NCI-H2171 treated with DMSO at 0.1 percent for 48 hours (cell line): Measurements from ENCODE around the gene CCDC190.
"Not testable (repeated sequence)": the region's sequence is repeated elsewhere in the genome, so short reads cannot be mapped to it uniquely, and the experiment has no call there.

Experiments used
- DNase-seq: peaks from one replicate; lab custom pipeline; 2025; lab: John Stamatoyannopoulos, UW

The CCDC190 gene

DNA sequence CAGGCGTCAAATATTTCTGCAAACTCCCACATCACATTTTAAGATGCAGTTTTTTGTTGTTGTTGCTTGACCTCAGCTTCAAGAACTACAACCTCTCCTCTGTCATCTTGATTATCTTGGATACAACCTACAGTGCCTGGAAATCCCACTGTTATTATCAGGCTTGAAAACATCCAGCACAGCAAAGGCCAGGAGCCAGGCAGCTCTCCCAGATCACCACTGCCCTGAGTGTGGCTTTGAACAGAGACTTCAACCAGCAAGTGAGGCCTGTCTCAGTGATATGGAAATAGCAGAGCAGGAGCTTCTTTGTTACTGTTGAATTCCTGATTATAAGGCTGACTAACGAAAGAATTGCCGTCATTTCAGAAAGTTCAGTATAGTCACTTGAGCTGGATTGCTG lies 28.5 kb downstream of the CCDC190 start:
- DNase-seq = no peak

DNA sequence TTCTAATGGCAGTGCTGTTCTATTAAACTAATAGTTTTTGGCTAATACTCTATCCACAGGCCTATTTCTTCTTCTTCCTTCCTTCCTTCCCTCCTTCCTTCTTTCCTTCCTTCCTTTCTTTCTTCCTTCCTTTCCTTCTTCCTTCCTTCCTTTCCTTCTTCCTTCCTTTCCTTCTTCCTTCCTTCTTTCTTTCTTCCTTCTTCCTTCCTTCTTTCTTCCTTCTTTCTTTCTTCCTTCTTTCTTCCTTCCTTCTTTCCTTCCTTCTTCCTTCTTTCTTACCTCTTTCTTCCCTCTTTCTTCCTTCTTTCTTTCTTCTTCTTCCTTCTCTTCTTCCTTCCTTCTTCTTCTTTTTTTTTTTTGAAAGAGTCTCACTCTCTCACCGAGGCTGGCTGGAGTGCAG lies 31.7 kb downstream of the CCDC190 start:
- DNase-seq = no peak

DNA sequence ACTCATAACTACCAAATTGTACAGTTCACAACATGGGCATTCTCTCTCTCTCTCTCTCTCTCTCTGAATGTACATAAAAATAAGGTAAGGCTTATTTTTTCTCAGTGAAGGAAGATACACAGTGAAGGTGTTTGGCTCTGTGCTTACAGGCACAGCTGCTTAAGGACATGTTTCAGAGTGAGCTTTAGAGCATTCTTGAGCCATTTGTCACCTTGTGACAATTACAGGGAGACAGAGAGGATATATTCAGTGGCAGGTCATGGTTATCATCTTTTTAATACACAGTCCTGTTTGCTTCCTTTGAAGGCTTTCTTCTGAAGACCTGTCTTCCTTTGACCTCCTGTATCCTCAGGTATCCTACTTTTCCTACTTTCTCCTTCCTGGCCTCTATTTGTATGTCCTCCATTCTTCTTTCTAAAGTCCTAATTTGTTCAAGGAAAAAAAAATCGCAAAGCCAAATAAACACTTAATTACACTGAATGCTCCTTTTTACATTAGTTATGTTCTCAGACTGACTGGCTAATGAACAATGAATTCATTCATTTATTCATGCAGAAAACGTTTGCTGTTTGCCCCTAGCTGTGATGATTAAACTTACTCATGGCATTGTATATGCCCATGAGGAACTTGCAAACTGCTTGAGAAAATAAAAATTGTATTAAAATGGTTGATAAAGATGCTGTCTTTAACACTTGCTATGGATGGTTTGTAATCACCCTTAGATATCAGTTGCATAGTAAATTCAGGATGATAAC lies 37.0 kb downstream of the CCDC190 start:
- no peak for DNase-seq

DNA sequence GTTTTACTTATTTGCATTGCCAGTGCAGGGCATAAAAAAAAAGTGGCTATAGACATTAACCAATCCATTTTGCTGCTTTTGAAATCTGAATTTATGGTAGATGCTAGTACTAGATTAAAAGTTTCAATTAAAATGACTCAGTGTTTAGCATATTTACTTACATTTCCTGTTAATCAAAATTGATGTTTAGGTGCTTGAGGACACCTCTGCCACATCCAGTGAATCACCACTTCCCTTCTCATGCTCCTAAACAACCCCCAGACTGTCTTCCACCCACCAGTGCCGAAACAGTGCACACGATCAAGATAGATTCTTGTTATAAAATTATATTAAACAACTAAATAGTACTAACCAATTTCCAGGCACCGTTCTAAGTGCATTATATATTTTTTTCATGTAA lies 37.7 kb downstream of the CCDC190 start:
- DNase-seq = no peak

DNA sequence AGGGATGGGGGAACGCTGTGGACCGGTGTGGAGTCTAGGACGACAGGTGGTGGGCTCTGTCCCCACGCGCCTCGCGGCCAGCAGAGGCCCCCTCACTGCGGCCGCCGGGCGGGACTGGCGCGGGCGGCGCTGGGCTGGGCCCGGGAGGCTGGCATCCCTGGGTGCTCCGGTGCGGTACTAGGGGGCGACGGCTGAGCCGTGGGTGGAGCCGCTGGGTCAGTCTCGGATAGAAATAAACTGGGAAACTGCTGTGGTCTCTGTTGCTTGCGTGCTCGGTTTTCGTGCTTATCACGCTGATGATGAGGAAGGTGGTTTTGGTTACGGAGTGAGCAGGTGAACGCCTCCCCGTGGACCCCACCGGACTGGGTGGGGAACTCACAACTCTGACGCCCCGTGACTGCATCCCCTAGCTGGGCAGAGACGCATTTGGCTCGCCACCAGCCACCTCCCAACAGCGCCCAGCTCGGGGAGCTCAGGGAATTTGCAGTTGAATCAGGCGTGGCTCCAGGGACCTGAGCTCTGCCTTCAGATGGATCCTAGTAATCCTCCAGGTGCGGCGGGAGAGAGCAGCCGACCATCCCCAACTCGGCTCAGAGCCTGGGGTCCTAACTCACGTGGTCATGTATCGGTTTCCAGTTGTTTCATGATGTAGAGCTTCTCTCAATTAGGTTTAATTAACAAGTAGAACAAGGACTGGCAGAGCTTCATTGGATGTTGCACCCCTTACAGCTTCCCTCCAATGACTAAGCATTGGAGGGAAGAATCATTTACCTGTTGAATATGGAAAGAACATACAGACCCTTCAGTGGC lies 38.4 kb downstream of the CCDC190 start:
- peak; percentile 31 for DNase-seq

DNA sequence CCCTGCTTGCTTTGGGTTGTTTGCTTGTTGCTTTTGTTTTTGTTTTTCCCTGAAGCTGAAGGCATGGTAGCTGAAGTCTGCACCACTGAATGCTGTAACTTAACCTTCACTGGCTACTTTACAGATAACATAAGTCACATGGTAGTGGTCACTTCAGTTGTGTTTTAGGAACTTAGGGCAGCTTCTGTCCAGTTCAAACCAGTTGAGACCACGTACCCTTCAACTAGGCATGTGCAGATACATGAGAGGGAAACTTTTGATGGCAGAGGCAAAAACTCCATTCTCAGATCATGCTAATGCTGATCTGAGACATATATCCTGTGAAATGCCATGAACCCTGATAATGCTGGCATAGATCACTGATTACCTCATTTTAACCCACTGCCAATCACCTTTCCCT lies 42.3 kb downstream of the CCDC190 start:
- not testable (repeated sequence) for DNase-seq

DNA sequence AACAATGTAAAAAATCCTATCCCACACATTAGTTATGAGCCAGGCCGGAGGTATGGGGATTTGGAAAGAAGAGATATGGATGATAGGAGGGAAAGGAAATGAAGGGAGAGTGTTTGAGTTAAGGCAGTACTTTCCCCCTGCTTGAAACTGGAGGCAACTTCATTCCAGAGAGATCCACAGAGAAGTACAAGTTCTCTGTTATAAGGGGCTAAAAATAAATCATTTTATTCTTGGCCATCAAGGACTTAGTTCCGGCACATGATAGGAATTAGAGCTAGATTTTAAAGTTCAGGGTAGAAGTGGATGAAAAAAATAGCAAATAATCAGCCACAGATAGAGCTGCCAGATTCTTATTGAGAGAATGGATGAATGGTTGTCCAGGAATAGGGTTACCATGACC lies 42.8 kb downstream of the CCDC190 start:
- DNase-seq = not testable (repeated sequence)

DNA sequence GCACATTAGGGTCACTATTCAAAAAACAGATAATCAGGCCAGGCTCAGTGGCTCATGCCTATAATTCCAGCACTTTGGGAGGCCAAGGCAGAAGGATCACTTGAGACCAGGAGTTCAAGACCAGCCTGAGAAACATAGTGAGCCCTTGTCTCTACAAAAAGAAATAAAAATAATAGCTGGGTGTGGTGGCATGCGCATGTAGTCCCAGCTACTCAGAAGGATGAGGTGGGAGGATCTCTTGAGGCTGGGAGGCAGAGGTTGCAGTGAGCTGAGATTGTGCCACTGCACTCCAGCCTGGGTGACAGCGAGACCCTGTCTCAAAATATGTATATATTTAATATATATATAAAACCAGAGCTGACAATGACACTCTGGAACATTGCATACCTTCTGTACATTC lies 48.6 kb downstream of the CCDC190 start:
- not testable (repeated sequence) for DNase-seq

- not testable (repeated sequence) for DNase-seq
Measured at GRCh38 chr1:162807503-162807902, 53.5 kb downstream of the CCDC190 start.
